Dermis microvascular lymphatic vessel endothelial cell (primary cell): ENCODE data around the gene RPP25L. TPM values are rescaled to one million over a fixed set of nuclear protein-coding genes. Genes with fewer than 3 reads are reported as not detected.
A peak's percentile ranks its signal among the peaks of the same experiment; 100 is the strongest.

ENCODE experiments used
- DNase-seq, 2 donors: peaks; one replicate each; pipeline versions ENCODE4 v3.0.0 to v3.0.0-alpha.2; 2010; ENCODE audit warnings: low read depth in 2 of 2
- total RNA-seq: library from RNA; depleted of rRNA; stranded (reverse); fragments of >200 nt; gene quantifications from 2 replicates; pipeline ENCODE4 v1.2.1, GENCODE V29; 2014

Gene RPP25L
- total RNA-seq, 1 donor from 2014 or later = 16.9 TPM

GRCh38 chr9:34611251-34611810, 566 bp downstream of the RPP25L start:
- no peak for DNase-seq

DNA sequence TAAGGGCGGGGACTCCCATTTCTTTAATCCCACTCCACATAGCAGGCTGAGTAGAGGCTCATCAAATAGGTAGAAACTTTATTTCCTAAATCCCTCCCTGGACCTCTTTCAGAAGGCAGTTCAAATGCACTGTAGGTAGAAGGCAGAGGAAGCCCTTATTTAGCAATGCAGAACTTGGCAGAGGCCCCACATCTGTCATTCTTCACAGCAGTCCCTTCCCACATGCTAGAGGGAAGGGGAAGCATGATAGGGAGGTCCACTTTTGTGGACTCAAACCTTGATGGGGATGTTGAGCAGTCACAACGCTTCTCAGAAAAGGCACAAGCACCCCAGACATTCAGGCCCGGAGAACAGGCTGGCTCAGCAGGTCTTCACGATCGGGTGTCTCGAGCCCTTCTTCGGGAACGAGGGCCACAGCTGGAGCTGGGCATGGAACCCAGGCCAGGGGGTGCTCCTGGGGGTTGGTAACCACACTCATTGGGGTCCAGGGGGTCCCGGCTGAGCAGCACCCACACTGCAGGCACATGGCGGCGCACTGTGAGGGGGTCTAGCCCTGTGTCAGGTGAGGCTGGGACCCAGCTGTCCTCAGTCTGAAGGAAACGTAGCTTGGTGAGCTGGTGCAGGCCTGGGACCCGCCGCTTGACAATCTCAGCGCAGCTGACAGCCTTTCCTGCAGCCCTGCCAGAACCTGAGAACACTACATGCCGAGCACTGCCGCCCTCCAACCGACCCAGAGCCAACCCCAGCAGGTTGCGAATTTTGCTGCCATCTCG, 1.3 kb downstream of the RPP25L start:
- DNase-seq = no peak

DNA sequence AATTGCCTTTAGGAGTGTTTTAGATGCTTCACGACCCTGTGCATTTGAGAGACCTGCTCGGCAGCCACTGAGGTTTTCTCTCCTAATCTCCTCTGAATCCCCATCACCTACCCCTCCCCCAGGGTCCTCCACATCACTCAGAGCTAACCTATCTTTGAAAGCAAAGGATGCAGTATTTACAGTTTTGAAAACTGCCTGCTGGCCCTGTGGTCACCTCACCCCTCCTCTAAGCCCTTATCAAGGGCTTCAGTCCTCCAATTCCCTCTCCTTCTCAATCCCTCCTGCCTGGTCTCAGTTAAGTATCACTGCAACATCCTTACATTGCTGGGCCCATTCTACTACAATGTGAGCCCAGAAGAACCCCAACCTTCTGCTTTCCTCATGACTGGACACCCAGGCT, 4.6 kb downstream of the RPP25L start:
- DNase-seq = no peak

GRCh38 chr9:34606905-34607304, 5.0 kb downstream of the RPP25L start:
- no peak for DNase-seq

- DNase-seq = no peak
These were observed 5.7 kb downstream of the RPP25L start for GRCh38 chr9:34606190-34606589.

GRCh38 chr9:34603610-34604231, 8.2 kb downstream of the RPP25L start:
- peak; percentile 39 to 73 for DNase-seq

GRCh38 chr9:34601937-34602573, 9.8 kb downstream of the RPP25L start:
- no peak for DNase-seq

DNA sequence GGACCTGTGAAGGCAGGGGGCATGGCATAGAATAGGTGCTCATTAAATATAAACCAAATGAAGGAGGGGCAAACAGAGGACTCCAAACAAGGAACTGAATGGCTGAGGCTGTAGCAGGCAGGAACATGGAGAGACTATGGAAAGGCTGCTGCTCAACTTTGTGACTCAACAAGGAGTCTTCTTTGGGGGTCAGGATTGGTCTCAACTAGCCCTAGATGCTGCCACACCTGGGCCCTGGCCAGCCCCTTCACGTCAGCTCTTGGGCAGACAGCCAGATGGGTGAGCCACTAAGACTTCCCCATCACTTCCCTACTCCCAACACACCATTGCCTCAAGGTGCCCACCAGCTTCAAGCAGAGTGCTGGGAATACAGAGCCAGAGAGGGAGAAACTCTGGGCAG, 11.0 kb downstream of the RPP25L start:
- no peak for DNase-seq

GRCh38 chr9:34599546-34599945, 12.4 kb downstream of the RPP25L start:
- DNase-seq = no peak

DNA sequence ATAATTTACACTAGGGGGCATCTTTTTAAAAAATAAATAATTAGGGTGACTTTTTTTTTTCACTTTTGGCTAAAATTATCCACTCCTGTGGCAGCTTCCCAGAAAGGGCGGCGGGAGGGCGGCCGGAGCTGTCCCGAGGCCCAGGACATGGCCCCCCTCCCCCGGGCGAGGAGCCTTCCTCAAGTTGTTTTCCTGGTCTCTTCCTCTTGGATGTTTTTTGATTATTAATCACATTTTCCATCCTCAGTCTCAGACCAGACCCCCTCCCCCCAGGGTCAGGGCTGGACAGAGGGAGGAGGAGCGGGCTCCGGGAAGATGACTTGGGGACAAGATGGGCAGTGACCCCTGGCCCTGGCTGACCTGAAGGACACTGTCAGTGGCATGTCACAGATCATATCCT, 17.7 kb downstream of the RPP25L start:
- DNase-seq = no peak

- DNase-seq = no peak
These were observed 18.8 kb downstream of the RPP25L start for GRCh38 chr9:34592895-34593601.

DNA sequence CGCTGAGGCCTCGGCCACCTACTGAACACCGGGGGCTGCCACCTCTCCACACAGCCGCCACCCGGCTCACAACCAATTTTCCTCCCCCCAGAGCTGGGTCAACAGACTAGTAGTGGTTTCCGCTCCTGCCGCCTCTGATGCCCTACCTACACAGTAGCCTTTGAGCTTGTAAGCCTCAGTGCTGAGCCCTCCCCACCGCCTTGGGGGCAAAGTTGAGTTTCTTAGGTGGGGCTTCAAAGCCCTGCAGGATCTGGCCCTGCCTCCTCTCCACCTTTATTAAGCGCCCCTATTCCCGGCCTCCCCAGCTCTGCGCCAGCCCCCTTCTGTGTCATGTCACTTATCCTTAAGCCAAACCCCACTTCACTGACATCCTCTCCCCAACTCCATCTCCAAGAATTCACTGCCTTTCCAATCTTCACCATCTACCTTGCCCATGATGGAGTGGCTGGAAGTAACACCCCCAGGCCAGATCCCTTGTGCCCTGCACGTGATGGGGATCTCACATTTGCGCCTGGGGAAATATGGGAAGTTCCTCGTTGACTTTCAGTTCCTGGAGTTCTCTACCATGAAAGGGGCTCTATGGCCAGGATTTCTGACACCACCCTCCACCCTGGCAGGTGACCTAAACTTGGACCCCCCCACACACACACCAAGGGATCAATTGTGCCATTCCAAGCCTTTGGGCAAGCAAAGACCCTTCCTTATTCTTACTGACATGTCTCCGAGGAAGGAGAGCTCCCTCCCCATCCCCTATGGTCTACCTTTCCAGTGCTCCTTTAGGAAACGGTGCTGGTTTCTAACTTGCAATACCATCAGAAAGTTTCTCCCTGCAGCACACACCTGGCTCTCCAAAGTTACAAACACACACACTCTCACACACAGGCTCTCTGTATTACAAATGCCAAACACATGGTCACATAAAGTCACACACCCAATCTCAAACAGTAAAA, 19.7 kb downstream of the RPP25L start:
- DNase-seq = no peak

- DNase-seq = peak; percentile 53 to 78
These were observed 20.5 kb downstream of the RPP25L start for GRCh38 chr9:34591248-34591916.

DNA sequence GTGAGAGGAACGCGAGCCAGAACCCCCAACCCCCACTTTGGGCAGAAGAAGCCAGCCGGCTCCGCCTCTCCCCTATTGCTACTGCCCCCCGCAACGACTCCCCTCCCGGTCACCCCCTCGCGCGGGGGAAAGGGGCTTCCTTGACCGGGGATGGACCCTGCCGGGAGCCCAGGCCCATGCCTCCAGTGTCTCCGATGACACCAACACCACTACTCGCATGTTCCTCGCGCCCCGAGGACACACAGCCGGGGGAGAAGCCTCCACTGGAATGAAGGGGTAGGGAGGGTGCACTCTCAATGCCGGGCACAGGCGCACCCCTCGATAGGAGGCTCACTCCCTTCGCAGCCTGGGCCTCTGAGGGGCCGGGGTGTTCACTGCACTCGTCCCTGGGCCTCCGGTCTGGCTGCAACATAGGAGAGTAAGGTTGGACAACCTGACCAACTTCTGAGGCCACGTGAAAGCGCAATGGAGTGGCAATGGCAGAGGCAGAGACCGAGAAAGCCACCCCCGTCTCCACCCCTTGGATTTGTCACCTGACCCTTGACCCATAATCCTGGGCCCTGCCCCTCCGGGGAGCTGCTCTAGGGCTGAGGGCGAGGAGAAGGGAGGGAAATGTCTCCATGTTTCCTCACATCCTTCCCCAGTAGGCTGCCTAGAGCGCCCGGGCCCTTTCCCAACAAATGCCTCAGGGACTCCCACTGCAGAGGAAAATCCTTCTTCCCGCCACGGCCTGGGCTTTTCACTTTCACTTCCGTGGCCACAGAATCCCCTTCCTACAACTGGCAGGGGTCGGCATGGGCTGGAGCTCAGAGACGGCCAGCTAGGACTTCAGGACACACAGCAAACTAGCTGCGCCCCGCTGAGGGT, 21.3 kb downstream of the RPP25L start:
- peak in 1 of 2 donors; percentile 6 for DNase-seq

DNA sequence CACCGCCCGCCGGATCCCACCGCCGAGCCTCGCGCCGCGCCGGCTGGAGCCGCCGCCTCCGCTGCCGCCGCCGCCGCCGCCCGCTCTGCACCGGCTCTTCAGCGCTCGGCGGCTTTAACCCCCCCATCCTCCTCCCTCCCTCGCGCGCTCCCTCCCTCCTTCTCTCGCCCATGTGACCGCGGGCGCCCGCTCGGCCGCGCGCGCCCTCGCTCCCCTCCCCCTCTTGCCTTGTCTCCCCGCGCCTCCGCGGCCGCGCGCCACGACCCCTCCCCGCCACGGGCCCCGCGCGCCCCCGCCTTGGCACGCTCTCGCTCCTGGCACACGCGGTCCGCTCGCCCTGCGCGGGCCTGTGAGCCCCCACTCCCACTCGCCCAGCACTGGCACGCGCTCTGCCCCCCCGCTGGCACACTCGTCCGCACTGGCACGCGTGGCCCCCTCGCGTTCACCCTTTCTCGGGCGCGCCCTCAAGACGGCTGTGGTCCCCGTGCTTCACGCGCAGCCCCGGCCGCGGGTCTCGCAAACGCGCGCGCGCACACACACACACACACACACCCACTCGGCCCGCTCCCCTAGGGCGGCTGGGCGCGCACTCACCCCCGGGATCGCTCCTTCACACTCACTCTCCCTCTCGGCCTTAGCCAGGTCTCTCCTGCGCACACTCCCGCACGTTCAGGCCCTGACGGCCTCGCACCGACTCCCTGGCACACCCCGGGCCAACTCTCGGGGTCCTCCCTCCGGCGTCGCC, 22.1 kb downstream of the RPP25L start, which contains the start of gene CNTFR:
Gene CNTFR, minus strand, starts transcription at position 89 of the 745 bp plus-strand sequence. CDS start 20,743 bp downstream, outside the sequence.
- peak in 1 of 2 donors; percentile 8 for DNase-seq

GRCh38 chr9:34588671-34589635, 22.9 kb downstream of the RPP25L start:
- no peak for DNase-seq

- no peak for DNase-seq
These were observed 24.6 kb downstream of the RPP25L start for GRCh38 chr9:34587271-34587670.
